Measurements from ENCODE around the gene CEACAM1. TPM values are rescaled to one million over a fixed set of nuclear protein-coding genes. Genes with fewer than 3 reads are reported as not detected.
"Not testable (repeated sequence)": the region's sequence is repeated elsewhere in the genome, so short reads cannot be mapped to it uniquely, and the experiment has no call there.

The CEACAM1 gene
- total RNA-seq, 3 donors from 2014 or later = 0.64 to 33.4 (median 12.3) TPM

GRCh38 chr19:42487798-42488178, 40.5 kb downstream of the CEACAM1 start:
- TF ChIP-seq POLR2A (IDR thresholded peaks at IDR 0.05) (no peak), POLR2AphosphoS5 (IDR thresholded peaks at IDR 0.05) (no peak), CTCF (IDR thresholded peaks at IDR 0.05) (no peak)
- no peak for DNase-seq (ENCODE audit: low spot score in 2 of 2)
- H3K36me3 ChIP-seq = no peaks in the 10 kb centered on the region
- H3K27me3 ChIP-seq = no peaks in the 10 kb centered on the region
- intact Hi-C loops (cut with DNase I; ENCODE audit: low total_unique reads) = no loop called here
- H3K9me3 ChIP-seq = no peaks in the 10 kb centered on the region
- peaks cover 0 to 5% of the 10 kb centered on the region in 2 donors for H3K4me1 ChIP-seq
- H3K4me3 ChIP-seq = no peak overlapping the region
- peak overlapping the region in 1 of 2 donors; percentile 83 for H3K27ac ChIP-seq

- no peaks in the 10 kb centered on the region for H3K27me3 ChIP-seq
- peaks cover 0 to 5% of the 10 kb centered on the region in 2 donors for H3K4me1 ChIP-seq
- H3K9me3 ChIP-seq = no peaks in the 10 kb centered on the region
- no peaks in the 10 kb centered on the region for H3K36me3 ChIP-seq
- DNase-seq (ENCODE audit: low spot score in 2 of 2) = no peak
- intact Hi-C loops (cut with DNase I; ENCODE audit: low total_unique reads) = no loop called here
- peak overlapping the region in 1 of 2 donors; percentile 21 for H3K27ac ChIP-seq
- H3K4me3 ChIP-seq = no peak overlapping the region
- TF ChIP-seq POLR2AphosphoS5 (IDR thresholded peaks at IDR 0.05) (no peak), CTCF (IDR thresholded peaks at IDR 0.05) (no peak), POLR2A (IDR thresholded peaks at IDR 0.05) (no peak)
These were observed 41.1 kb downstream of the CEACAM1 start for GRCh38 chr19:42487032-42487797.

GRCh38 chr19:42485036-42485435, 43.2 kb downstream of the CEACAM1 start:
- H3K9me3 ChIP-seq; H3K27me3 ChIP-seq; intact Hi-C loops (cut with DNase I; ENCODE audit: low total_unique reads): not testable (repeated sequence)

GRCh38 chr19:42480335-42481095, 47.8 kb downstream of the CEACAM1 start:
- intact Hi-C loops (cut with DNase I; ENCODE audit: low total_unique reads) = no loop called here

More at GRCh38 chr19:42485036-42485435, 43.2 kb downstream of the CEACAM1 start:
- not testable (repeated sequence) for H3K4me3 ChIP-seq; H3K4me1 ChIP-seq; DNase-seq (ENCODE audit: low spot score in 2 of 2); H3K36me3 ChIP-seq
- H3K27ac ChIP-seq = peak overlapping the region; percentile 36 to 78

GRCh38 chr19:42479736-42480135, 48.5 kb downstream of the CEACAM1 start:
- no peak for DNase-seq (ENCODE audit: low spot score in 2 of 2)
- Histone ChIP-seq H3K36me3 (no peaks in the 10 kb centered on the region), H3K4me3 (no peak overlapping the region), H3K27ac (no peak overlapping the region), H3K9me3 (no peaks in the 10 kb centered on the region), H3K4me1 (no peaks in the 10 kb centered on the region), H3K27me3 (no peaks in the 10 kb centered on the region)
- intact Hi-C loops (cut with DNase I; ENCODE audit: low total_unique reads) = no loop called here
- TF ChIP-seq POLR2AphosphoS5 (IDR thresholded peaks at IDR 0.05) (no peak), POLR2A (IDR thresholded peaks at IDR 0.05) (no peak), CTCF (IDR thresholded peaks at IDR 0.05) (no peak)

More at GRCh38 chr19:42480335-42481095, 47.8 kb downstream of the CEACAM1 start:
- Histone ChIP-seq H3K27me3 (no peaks in the 10 kb centered on the region), H3K4me3 (no peak overlapping the region), H3K27ac (peak overlapping the region in 1 of 2 donors; percentile 50), H3K36me3 (no peaks in the 10 kb centered on the region), H3K4me1 (no peaks in the 10 kb centered on the region), H3K9me3 (no peaks in the 10 kb centered on the region)
- no peak for DNase-seq (ENCODE audit: low spot score in 2 of 2)
- TF ChIP-seq CTCF (IDR thresholded peaks at IDR 0.05) (no peak), POLR2AphosphoS5 (IDR thresholded peaks at IDR 0.05) (no peak), POLR2A (IDR thresholded peaks at IDR 0.05) (no peak)

All from breast epithelium (tissue), 4 donors.